Kidney tubule cell (primary cell): ENCODE data around the gene HCAR3.
"Not testable (repeated sequence)": the region's sequence is repeated elsewhere in the genome, so short reads cannot be mapped to it uniquely, and the experiment has no call there.

Experiments used
- DNase-seq: peaks from one replicate; pipeline ENCODE4 v3.0.0-alpha.2; 2018; ENCODE audit warnings: low spot score

Gene HCAR3

GRCh38 chr12:122722387-122722786 lies 5.8 kb upstream of the HCAR3 start:
- no peak for DNase-seq

GRCh38 chr12:122721057-122721545 lies 4.5 kb upstream of the HCAR3 start:
- peak; percentile 81 for DNase-seq

GRCh38 chr12:122715211-122715610 lies 1.4 kb downstream of the HCAR3 start:
- not testable (repeated sequence) for DNase-seq

- not testable (repeated sequence) for DNase-seq
These were observed 3.0 kb downstream of the HCAR3 start for GRCh38 chr12:122713491-122714188.

- not testable (repeated sequence) for DNase-seq
These were observed 5.3 kb downstream of the HCAR3 start for GRCh38 chr12:122711266-122711665.

DNA sequence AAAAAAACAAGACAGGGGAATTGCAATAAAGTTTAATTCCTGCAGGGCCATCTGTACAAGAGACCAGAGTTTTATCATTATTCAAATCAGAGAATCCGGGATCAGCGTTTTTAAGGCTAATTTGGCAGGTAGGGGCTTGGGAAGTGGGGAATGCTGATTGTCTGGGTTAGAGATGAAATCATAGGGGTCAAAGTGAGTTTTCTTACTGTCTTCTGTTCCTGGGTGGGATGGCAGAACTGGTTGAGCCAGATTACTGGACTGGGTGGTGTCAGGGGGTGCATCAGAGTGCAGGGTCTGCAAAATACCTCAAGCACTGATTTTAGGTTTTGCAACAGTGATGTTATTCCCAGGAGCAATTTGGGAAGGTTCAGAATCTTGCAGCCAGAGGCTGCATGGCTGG lies 6.3 kb downstream of the HCAR3 start:
- DNase-seq = not testable (repeated sequence)

GRCh38 chr12:122709287-122709686 lies 7.3 kb downstream of the HCAR3 start:
- not testable (repeated sequence) for DNase-seq

- DNase-seq = not testable (repeated sequence)
These were observed 12.8 kb downstream of the HCAR3 start for GRCh38 chr12:122703841-122704240.

DNA sequence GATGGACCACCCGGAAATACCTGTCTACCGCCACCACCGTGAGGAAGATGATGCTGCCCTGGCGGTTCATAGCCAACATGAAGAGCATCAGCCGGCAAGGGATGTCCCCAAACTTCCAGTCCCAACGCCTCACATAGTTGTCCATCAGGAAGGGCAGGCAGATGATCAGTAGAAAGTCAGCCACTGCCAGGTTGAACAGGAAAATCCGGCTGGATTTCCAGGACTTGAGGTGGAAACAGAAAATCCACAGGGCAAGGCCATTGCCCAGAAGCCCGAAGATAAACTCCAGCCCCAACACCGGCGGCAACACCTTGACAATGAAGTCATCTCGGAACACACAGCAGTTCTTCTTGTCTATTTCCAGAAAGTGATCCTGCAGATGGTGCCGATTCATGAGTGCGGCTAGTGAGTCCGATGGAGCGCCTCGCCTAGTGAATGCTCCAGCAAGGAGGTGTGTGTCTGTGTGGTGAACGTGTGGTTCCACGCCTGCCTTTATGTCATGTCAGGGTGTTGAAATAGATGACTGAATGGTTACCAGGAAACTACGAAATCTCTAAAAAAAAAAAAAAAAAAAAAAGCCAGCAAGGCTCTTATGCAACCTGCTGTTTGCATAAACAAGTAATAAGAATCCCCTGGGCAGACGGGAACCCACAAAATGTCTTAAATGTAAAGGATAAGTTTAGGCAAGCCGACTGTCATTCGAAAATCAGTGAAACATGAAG lies 13.6 kb downstream of the HCAR3 start, which contains the start of gene HCAR2:
Gene HCAR2 (minus strand): TSS at position 468 of the 722 bp plus-strand sequence. CDS start 74 bp downstream, at position 394.
- not testable (repeated sequence) for DNase-seq

- not testable (repeated sequence) for DNase-seq
These were observed 15.1 kb downstream of the HCAR3 start for GRCh38 chr12:122701481-122701880.

DNA sequence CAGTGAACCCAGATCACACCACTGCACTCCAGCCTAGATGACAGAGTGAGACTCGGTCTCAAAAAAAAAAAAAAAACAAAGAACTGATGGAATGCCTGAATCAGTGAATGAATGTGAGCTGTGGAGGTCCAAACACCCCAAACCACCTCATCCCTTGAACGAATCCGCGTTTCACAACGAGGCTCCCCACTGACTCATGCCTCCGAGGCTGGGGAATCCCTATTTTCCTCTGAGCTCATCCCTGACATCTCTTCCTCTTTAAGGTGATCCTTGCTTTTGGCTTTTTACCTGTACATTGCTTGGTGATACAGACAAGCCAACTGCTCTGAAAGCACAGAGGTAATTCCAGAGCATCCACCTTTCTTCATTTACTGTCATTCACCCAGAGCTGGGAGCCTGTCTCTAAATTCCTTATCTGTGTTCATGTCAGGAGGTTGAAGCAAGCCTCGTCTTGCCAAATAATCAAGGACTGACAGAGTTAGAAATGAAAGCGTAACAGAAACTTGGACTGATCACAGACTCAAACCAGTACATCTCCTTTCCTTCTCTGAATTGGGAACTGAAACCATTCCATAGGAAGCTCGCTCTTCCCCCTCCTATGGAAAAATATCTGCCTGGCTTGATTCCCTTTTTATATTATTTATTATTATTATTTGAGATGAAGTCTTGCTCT lies 16.4 kb downstream of the HCAR3 start:
- not testable (repeated sequence) for DNase-seq

DNA sequence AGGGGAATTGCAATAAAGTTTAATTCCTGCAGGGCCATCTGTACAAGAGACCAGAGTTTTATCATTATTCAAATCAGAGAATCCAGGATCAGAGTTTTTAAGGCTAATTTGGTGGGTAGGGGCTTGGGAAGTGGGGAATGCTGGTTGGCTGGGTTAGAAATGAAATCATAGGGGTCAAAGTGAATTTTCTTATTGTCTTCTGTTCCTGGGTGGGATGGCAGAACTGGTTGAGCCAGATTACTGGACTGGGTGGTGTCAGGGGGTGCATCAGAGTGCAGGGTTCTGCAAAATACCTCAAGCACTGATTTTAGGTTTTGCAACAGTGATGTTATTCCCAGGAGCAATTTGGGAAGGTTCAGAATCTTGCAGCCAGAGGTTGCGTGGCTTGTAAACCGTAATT lies 19.7 kb downstream of the HCAR3 start:
- DNase-seq = not testable (repeated sequence)

DNA sequence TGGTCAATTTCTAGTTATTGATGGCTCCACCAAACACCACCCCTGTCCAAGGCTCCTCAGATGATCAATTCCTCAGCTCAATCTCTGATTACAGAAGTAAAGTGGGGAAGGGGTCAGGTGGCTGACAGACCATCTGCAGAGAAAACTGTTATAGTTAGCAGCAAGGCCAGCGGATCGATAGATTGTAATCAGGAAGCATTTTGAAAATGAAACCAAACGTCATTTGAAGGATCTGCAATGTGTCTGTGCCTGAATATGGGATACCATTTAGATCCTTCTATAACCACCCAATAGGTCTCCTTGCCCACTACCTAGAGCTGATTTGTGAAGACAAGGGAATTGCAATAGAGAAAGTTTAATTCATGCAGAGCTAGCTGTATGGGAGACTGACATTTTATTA lies 25.0 kb downstream of the HCAR3 start:
- no peak for DNase-seq

GRCh38 chr12:122688291-122688690 lies 28.3 kb downstream of the HCAR3 start:
- DNase-seq = no peak

GRCh38 chr12:122687086-122687485 lies 29.5 kb downstream of the HCAR3 start:
- no peak for DNase-seq

DNA sequence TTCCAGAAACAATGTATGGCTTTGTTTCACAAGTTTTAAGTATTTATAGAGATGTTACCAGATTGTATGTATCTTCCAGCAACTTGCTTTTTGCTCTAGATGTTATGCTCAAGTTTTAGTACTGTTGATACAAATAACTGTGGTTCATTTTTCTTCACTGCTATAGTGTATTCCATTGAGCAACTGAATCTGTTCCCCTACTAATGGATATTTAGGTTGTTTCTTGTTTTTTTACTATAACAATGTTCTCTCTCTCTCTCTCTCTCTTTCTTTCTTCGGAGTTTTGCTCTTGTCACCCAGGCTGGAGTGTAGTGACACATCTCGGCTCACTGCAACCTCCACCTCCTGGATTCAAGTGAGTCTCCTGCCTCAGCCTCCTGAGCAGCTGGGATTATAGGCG lies 30.1 kb downstream of the HCAR3 start:
- no peak for DNase-seq

- DNase-seq = no peak
These were observed 32.3 kb downstream of the HCAR3 start for GRCh38 chr12:122684297-122684813.

GRCh38 chr12:122681814-122682213 lies 34.8 kb downstream of the HCAR3 start:
- DNase-seq = no peak

DNA sequence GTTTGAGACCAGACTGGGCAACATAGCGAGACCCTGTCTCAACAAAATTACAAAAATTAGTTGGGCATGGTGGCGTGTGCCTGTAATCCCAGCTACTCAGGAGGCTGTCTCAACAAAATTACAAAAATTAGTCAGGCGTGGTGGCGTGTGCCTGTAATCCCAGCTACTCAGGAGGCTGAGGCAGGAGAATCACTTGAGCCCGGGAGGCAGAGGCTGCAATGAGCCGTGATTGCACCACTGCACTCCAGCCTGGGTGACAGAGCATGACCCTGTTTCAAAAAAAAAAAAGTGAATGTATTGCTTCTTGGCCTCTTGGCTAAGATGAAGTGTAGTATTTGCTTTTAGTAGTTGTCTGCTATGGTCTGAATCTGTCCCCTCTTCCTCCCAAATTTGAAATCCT lies 35.6 kb downstream of the HCAR3 start:
- DNase-seq = not testable (repeated sequence)

GRCh38 chr12:122676781-122677180 lies 39.8 kb downstream of the HCAR3 start:
- not testable (repeated sequence) for DNase-seq

GRCh38 chr12:122676015-122676414 lies 40.6 kb downstream of the HCAR3 start:
- DNase-seq = not testable (repeated sequence)

- no peak for DNase-seq
These were observed 44.1 kb downstream of the HCAR3 start for GRCh38 chr12:122672515-122672914.
